Loucy (cell line): ENCODE results near the gene GRK6.

Experiments
- H2AFZ ChIP-seq: fragments of 200-600 bp; sonication (generic); 2 replicates; pipeline ENCODE4 v1.6.0; 2016; ENCODE audit warnings: antibody characterized with exemption, mild to moderate bottlenecking, low read length, moderate library complexity
- H3F3A ChIP-seq: fragments of 200-600 bp; 2 replicates; pipeline ENCODE4 v1.6.0; 2016; ENCODE audit warnings: antibody characterized with exemption, low read depth, mild to moderate bottlenecking
- H3K27me3 ChIP-seq: fragments of 200-600 bp; sonication (generic); 2 replicates; pipeline ENCODE4 v1.6.1; 2014; ENCODE audit warnings: low read length, mild to moderate bottlenecking; ENCODE audit not compliant: insufficient read depth, poor library complexity, severe bottlenecking
- H3K36me3 ChIP-seq: fragments of 200-600 bp; sonication (generic); 2 replicates; pipeline ENCODE4 v1.6.1; 2016; ENCODE audit warnings: low read length; ENCODE audit not compliant: insufficient read depth
- H3K4me1 ChIP-seq: fragments of 200-600 bp; sonication (generic); 2 replicates; pipeline ENCODE4 v1.5.1; 2014; ENCODE audit warnings: low read length, mild to moderate bottlenecking; ENCODE audit not compliant: insufficient read depth, poor library complexity, severe bottlenecking
- H3K4me2 ChIP-seq: fragments of 200-600 bp; sonication (generic); 2 replicates; pipeline ENCODE4 v1.6.0; 2014; ENCODE audit warnings: antibody characterized with exemption, low read length, low read depth, mild to moderate bottlenecking; ENCODE audit not compliant: poor library complexity, severe bottlenecking
- H3K4me3 ChIP-seq: fragments of 200-600 bp; sonication (generic); 2 replicates; pipeline ENCODE4 v1.5.1; 2014; ENCODE audit warnings: low read length, mild to moderate bottlenecking, mixed read lengths; ENCODE audit not compliant: poor library complexity, severe bottlenecking
- H3K79me2 ChIP-seq: fragments of 200-600 bp; sonication (generic); 2 replicates; pipeline ENCODE4 v1.6.1; 2014; ENCODE audit warnings: low read length; ENCODE audit not compliant: insufficient read depth
- H3K9ac ChIP-seq: fragments of 200-600 bp; sonication (generic); 2 replicates; pipeline ENCODE4 v1.6.0; 2014; ENCODE audit warnings: mild to moderate bottlenecking, low read depth, low read length, moderate library complexity; ENCODE audit not compliant: poor library complexity, severe bottlenecking
- H3K9me2 ChIP-seq: fragments of 200-600 bp; sonication (generic); replicated peaks from 2 replicates; pipeline ENCODE4 v1.6.1; 2016; ENCODE audit warnings: low read depth, low read length, mixed read lengths
- H3K9me3 ChIP-seq: fragments of 200-600 bp; sonication (generic); 2 replicates; pipeline ENCODE4 v1.6.1; 2014; ENCODE audit warnings: mild to moderate bottlenecking, antibody characterized with exemption, low read length, low read depth; ENCODE audit not compliant: insufficient read depth
- H4K20me1 ChIP-seq: fragments of 200-600 bp; sonication (generic); 2 replicates; pipeline ENCODE4 v1.6.0; 2014; ENCODE audit warnings: antibody characterized with exemption, low read length, mild to moderate bottlenecking; ENCODE audit not compliant: insufficient read depth, poor library complexity, severe bottlenecking
- CTCF ChIP-seq: fragments of 200-600 bp; sonication (generic); conservative IDR thresholded peaks from 2 replicates; pipeline ENCODE4 v1.5.1; 2014; ENCODE audit warnings: mild to moderate bottlenecking, antibody characterized with exemption, low read length
- EZH2phosphoT487 ChIP-seq: fragments of 200-600 bp; IDR thresholded peaks from 2 replicates; pipeline ENCODE4 v1.6.1; 2018; ENCODE audit warnings: antibody characterized with exemption, mild to moderate bottlenecking, moderate library complexity, borderline replicate concordance

Gene GRK6

GRCh38 chr5:177467436-177467835, 41.0 kb downstream of the GRK6 start:
- peaks cover 21% of the 10 kb centered on the region; the same call in 1 of the 2 replicates for H3K36me3 ChIP-seq
- H3K9me3 ChIP-seq = no peaks in the 10 kb centered on the region
- peaks cover 40% of the 10 kb centered on the region for H3K79me2 ChIP-seq
- H3K27me3 ChIP-seq = no peaks in the 10 kb centered on the region
- H3K4me3 ChIP-seq = no peak overlapping the region
- TF ChIP-seq EZH2phosphoT487 (no peak), CTCF (no peak)
- no peak overlapping the region for H2AFZ ChIP-seq
- no peaks in the 10 kb centered on the region for H3F3A ChIP-seq
- H3K9ac ChIP-seq = no peak overlapping the region
- peaks cover 33% of the 10 kb centered on the region for H4K20me1 ChIP-seq
- H3K4me2 ChIP-seq = no peak overlapping the region
- peaks cover 16% of the 10 kb centered on the region for H3K4me1 ChIP-seq
- no peaks in the 10 kb centered on the region for H3K9me2 ChIP-seq

- H3F3A ChIP-seq = no peaks in the 10 kb centered on the region
- H3K9me3 ChIP-seq = no peaks in the 10 kb centered on the region
- peaks cover 21% of the 10 kb centered on the region; the same call in 1 of the 2 replicates for H3K36me3 ChIP-seq
- no peak overlapping the region for H3K9ac ChIP-seq
- peaks cover 16% of the 10 kb centered on the region for H3K4me1 ChIP-seq
- peaks cover 34% of the 10 kb centered on the region for H4K20me1 ChIP-seq
- no peak overlapping the region for H2AFZ ChIP-seq
- H3K79me2 ChIP-seq = peaks cover 45% of the 10 kb centered on the region
- no peaks in the 10 kb centered on the region for H3K9me2 ChIP-seq
- H3K4me2 ChIP-seq = no peak overlapping the region
- H3K27me3 ChIP-seq = no peaks in the 10 kb centered on the region
- no peak for TF ChIP-seq EZH2phosphoT487
- no peak for TF ChIP-seq CTCF
- H3K4me3 ChIP-seq = no peak overlapping the region
These were observed 41.8 kb downstream of the GRK6 start for GRCh38 chr5:177468329-177468684.

- Histone ChIP-seq H4K20me1 (peaks cover 34% of the 10 kb centered on the region), H3K9ac (peak overlapping the region; percentile 32), H3K4me1 (peaks cover 16% of the 10 kb centered on the region), H2AFZ (no peak overlapping the region), H3K9me3 (no peaks in the 10 kb centered on the region), H3K9me2 (no peaks in the 10 kb centered on the region), H3K4me2 (peak overlapping the region; percentile 91), H3K36me3 (peaks cover 21% of the 10 kb centered on the region; the same call in 1 of the 2 replicates), H3K27me3 (no peaks in the 10 kb centered on the region), H3F3A (no peaks in the 10 kb centered on the region), H3K4me3 (no peak overlapping the region), H3K79me2 (peaks cover 45% of the 10 kb centered on the region)
- TF ChIP-seq CTCF = no peak
- no peak for TF ChIP-seq EZH2phosphoT487
These were observed 42.5 kb downstream of the GRK6 start for GRCh38 chr5:177468685-177469628.
